HepG2 (cell line): ENCODE data around the gene MOXD1. TPM values are rescaled to one million over a fixed set of nuclear protein-coding genes. Genes with fewer than 3 reads are reported as not detected.

Experiments
- ATAC-seq: fragments of 200-7000 bp; cut with Tn5 transposase; 3 replicates; pipeline ENCODE4 v1.9.1; 2020; ENCODE audit warnings: mild to moderate bottlenecking, moderate library complexity
- BruUV-seq: library from RNA; stranded (reverse); fragments of 400-500 nt; replicated peaks from 2 replicates; lab custom pipeline; 2021; lab: Mats Ljungman, UMichigan
- CTCF ChIA-PET: fragments of 300-600 bp; formaldehyde crosslinking; extraction: SDS; loops from one replicate; lab custom pipeline; 2021; ENCODE audit warnings: low total read pairs, inconsistent platforms, low intra/inter-chr PET ratio; lab: Yijun Ruan, JAX
- POLR2A ChIA-PET: fragments of 350-600 bp; sonication (Branson Sonifier 250); formaldehyde crosslinking; loops from one replicate; lab custom pipeline; 2020; ENCODE audit warnings: antibody characterized with exemption, inconsistent platforms; lab: Yijun Ruan, JAX
- DNase-seq: peaks from one replicate; pipeline ENCODE4 v3.0.0-alpha.2; 2015; ENCODE audit warnings: low spot score
- FAIRE-seq: peaks from 3 replicates; lab custom pipeline; 2011; peaks lifted over from hg19 to GRCh38; lab: Jason Lieb, UNC
- H2AFZ ChIP-seq: one replicate; pipeline ENCODE4 v1.6.1; 2011; ENCODE audit warnings: low read length, inconsistent platforms
- H3K27ac ChIP-seq: fragments of 300-600 bp; 3 replicates; pipeline ENCODE4 v1.8.0; 2011; ENCODE audit warnings: mixed run types, mild to moderate bottlenecking, mixed read lengths, low read length, inconsistent platforms; ENCODE audit not compliant: insufficient read depth; ENCODE audit errors: extremely low read length
- H3K27me3 ChIP-seq, 2 experiments: fragments of 200-600 bp in 1 of 2; 2 replicates in 1 of 2; 3 replicates in 1 of 2; pipeline versions ENCODE4 v1.6.0 to v1.8.0; 2011; ENCODE audit warnings: low read length in 2 of 2, mild to moderate bottlenecking in 2 of 2, moderate library complexity in 2 of 2, inconsistent platforms in 1 of 2; ENCODE audit not compliant: insufficient read depth in 2 of 2, control insufficient read depth in 1 of 2
- H3K36me3 ChIP-seq, 2 experiments: fragments of 200-600 bp in 1 of 2; replicated peaks in 1 of 2; 2 replicates in 1 of 2; 3 replicates in 1 of 2; pipeline versions ENCODE4 v1.5.1 to v1.8.0; 2011; ENCODE audit warnings: low read length in 2 of 2, inconsistent platforms in 1 of 2; ENCODE audit not compliant: insufficient read depth in 2 of 2, control insufficient read depth in 1 of 2
- H3K4me1 ChIP-seq: 2 replicates; pipeline ENCODE4 v1.5.1; 2012; ENCODE audit warnings: low read length, inconsistent platforms; ENCODE audit not compliant: insufficient read depth
- H3K4me2 ChIP-seq: 2 replicates; pipeline ENCODE4 v1.6.0; 2011; ENCODE audit warnings: low read depth, low read length, inconsistent platforms
- H3K4me3 ChIP-seq, 3 experiments: fragments of 200-600 bp in 1 of 3; sonication (generic), shearing (Covaris generic) in 1 of 3; replicated peaks in 1 of 3; 2 replicates each; pipeline ENCODE4 v1.5.1; 2011 to 2016; ENCODE audit warnings: low read length in 3 of 3, inconsistent platforms in 2 of 3, low read depth in 2 of 3, mild to moderate bottlenecking in 2 of 3, control low read depth in 1 of 3, mixed read lengths in 1 of 3; ENCODE audit not compliant: insufficient read depth in 1 of 3
- H3K79me2 ChIP-seq: one replicate; pipeline ENCODE4 v1.6.1; 2011; ENCODE audit warnings: low read length, inconsistent platforms; ENCODE audit not compliant: insufficient read depth
- H3K9ac ChIP-seq: 2 replicates; pipeline ENCODE4 v1.6.0; 2011; ENCODE audit warnings: mild to moderate bottlenecking, low read depth, low read length, inconsistent platforms; ENCODE audit not compliant: insufficient read depth
- H3K9me3 ChIP-seq: 2 replicates; pipeline ENCODE4 v1.5.1; 2012; ENCODE audit warnings: mild to moderate bottlenecking, low read length
- H4K20me1 ChIP-seq: 2 replicates; pipeline ENCODE4 v1.6.0; 2011; ENCODE audit warnings: inconsistent platforms, mild to moderate bottlenecking, low read length, moderate library complexity; ENCODE audit not compliant: insufficient read depth
- CENPT ChIP-seq: sonication (generic); formaldehyde crosslinking; IDR thresholded peaks from 2 replicates; pipeline ENCODE4 v1.8.0; 2022; ENCODE audit warnings: low read depth, mild to moderate bottlenecking, moderate library complexity, missing genetic modification reagents
- FOXM1 ChIP-seq: sonication (generic); formaldehyde crosslinking; IDR thresholded peaks from 2 replicates; pipeline ENCODE4 v1.5.0; 2020; ENCODE audit warnings: missing genetic modification reagents
- GLI4 ChIP-seq: sonication (generic); formaldehyde crosslinking; IDR thresholded peaks from 2 replicates; pipeline ENCODE4 v1.5.1; 2020; ENCODE audit warnings: missing genetic modification reagents, mild to moderate bottlenecking, moderate library complexity, borderline replicate concordance
- HHEX ChIP-seq: IDR thresholded peaks from 2 replicates; pipeline ENCODE4 v1.6.1; 2016; ENCODE audit warnings: control low read depth
- JUNB ChIP-seq: sonication (generic); formaldehyde crosslinking; IDR thresholded peaks from 2 replicates; pipeline ENCODE4 v1.8.0; 2022; ENCODE audit warnings: missing genetic modification reagents, mild to moderate bottlenecking, borderline replicate concordance
- KDM6A ChIP-seq: IDR thresholded peaks from 2 replicates; pipeline ENCODE4 v1.6.1; 2016; ENCODE audit warnings: low read depth
- NFIB ChIP-seq: sonication (generic); formaldehyde crosslinking; IDR thresholded peaks from 2 replicates; pipeline ENCODE4 v1.9.0; 2021; ENCODE audit warnings: missing genetic modification reagents, mild to moderate bottlenecking, borderline replicate concordance
- NR2C2 ChIP-seq: sonication (generic); formaldehyde crosslinking; IDR thresholded peaks from 2 replicates; pipeline ENCODE4 v1.4.0; 2020; ENCODE audit warnings: missing genetic modification reagents, mild to moderate bottlenecking, moderate library complexity, borderline replicate concordance
- PHF5A ChIP-seq: IDR thresholded peaks from one replicate; pipeline ENCODE4 v1.6.1; 2018; ENCODE audit warnings: low read depth, missing genetic modification reagents; ENCODE audit not compliant: unreplicated experiment
- RBFOX2 ChIP-seq: fragments of 200-400 bp; formaldehyde crosslinking; IDR thresholded peaks from 2 replicates; pipeline ENCODE4 v1.6.1; 2017; ENCODE audit warnings: low read depth, mild to moderate bottlenecking, low read length
- RORA ChIP-seq: sonication (generic); formaldehyde crosslinking; IDR thresholded peaks from 2 replicates; pipeline ENCODE4 v1.5.0; 2020; ENCODE audit warnings: mild to moderate bottlenecking, missing genetic modification reagents, moderate library complexity
- SIX1 ChIP-seq: sonication (generic); formaldehyde crosslinking; IDR thresholded peaks from 2 replicates; pipeline ENCODE4 v1.4.0; 2020; ENCODE audit warnings: missing genetic modification reagents, borderline replicate concordance
- SP140L ChIP-seq: sonication (generic); formaldehyde crosslinking; IDR thresholded peaks from 2 replicates; pipeline ENCODE4 v1.4.0; 2020; ENCODE audit warnings: missing genetic modification reagents, borderline replicate concordance
- TOE1 ChIP-seq: sonication (generic); formaldehyde crosslinking; IDR thresholded peaks from 2 replicates; pipeline ENCODE4 v1.4.0; 2020; ENCODE audit warnings: mild to moderate bottlenecking, missing genetic modification reagents
- ZBTB21 ChIP-seq: sonication (generic); formaldehyde crosslinking; IDR thresholded peaks from 2 replicates; pipeline ENCODE4 v1.4.0; 2020; ENCODE audit warnings: missing genetic modification reagents
- ZNF644 ChIP-seq: IDR thresholded peaks from 2 replicates; pipeline ENCODE4 v1.6.1; 2016; ENCODE audit warnings: low read depth
- WGBS: methylation state at CpG from one replicate; pipeline ENCODE4 v1.1.6; 2017; ENCODE audit warnings: low lambda C conversion rate; 5-methylcytosine and 5-hydroxymethylcytosine counted together
- in situ Hi-C: cut with HindIII; loops from 2 replicates; pipeline ENCODE4 v1.10.0; 2017; ENCODE audit warnings: low pct_unique_long_range_greater_than_20kb; ENCODE audit not compliant: extremely low pct_ligation_motif_present
- intact Hi-C: fragments of 100-400 bp; cut with micrococcal nuclease; formaldehyde crosslinking; loops from one replicate; pipeline ENCODE4 v1.10.0; 2022; ENCODE audit not compliant: unreplicated experiment
- polyA plus RNA-seq, 8 experiments: library from polyadenylated mRNA; depleted of rRNA in 3 of 8; stranded (reverse) in 7 of 8; unstranded in 1 of 8; fragments of >200 nt; fragmentation: Illumina TruSeq in 4 of 8; extraction: Trizol in 4 of 8; gene quantifications; 2 replicates each; pipeline versions ENCODE4 v1.2.1 to v1.2.3, GENCODE V29; 2011 to 2016; ENCODE audit warnings: low read depth in 4 of 8, missing spikeins in 1 of 8, mixed read lengths in 1 of 8; ENCODE audit not compliant: insufficient read depth in 1 of 8
- total RNA-seq, 5 experiments: library from RNA; depleted of rRNA; stranded (reverse); fragments of >200 nt; fragmentation: Illumina TruSeq; extraction: Trizol; gene quantifications; 2 replicates each; pipeline ENCODE4 v1.2.3, GENCODE V29; 2016; ENCODE audit warnings: low read depth in 1 of 5
- TF ChIP-seq, protein P1 (sequence below): sonication (generic); formaldehyde crosslinking; IDR thresholded peaks from 2 replicates; pipeline ENCODE4 v1.4.0; 2020; ENCODE audit warnings: mild to moderate bottlenecking, missing genetic modification reagents

The MOXD1 gene
- total and polyA plus RNA-seq, 2 of the 13 experiments (the other 11 are each of a cell fraction or from before 2014, with no cell fraction given): 0.03 TPM; not detected in 1

DNA sequence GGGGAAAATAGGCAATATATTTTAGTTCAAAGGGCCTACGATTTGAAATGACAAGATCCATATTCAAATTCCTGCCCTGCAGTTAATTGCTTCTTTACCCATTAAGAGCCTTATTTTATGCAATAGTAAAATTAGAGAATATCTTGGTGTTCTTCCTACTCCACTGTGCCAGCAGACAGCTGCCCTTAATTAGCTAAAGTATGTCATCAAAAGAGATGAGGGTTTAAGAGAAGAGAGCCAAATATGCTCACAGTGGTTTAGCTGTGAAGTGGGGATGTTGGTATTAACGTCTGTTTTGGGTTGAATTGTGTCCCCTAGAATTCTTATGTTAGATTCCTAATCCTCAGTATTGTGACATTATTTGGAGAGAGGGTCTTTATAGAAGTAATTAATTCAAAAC lies 148.1 kb downstream of the MOXD1 start:
- intact Hi-C loops (no loop called here), in situ Hi-C loops (no loop called here)
- TF ChIP-seq SP140L (CRISPR knock-in tag) (no peak), GLI4 (CRISPR knock-in tag) (no peak), RBFOX2 (no peak), ZNF644 (CRISPR knock-in tag) (no peak), PHF5A (CRISPR knock-in tag) (no peak), NR2C2 (CRISPR knock-in tag) (no peak), RORA (CRISPR knock-in tag) (no peak)
- no peak overlapping the region for H3K4me3 ChIP-seq
- ChIA-PET CTCF (no interaction called here), POLR2A (no interaction called here)
- H3K9me3 ChIP-seq: peaks cover 9% of the 10 kb centered on the region; the same call in 1 of the 2 replicates
- BruUV-seq: no TSS peak
- no peaks in the 10 kb centered on the region for H3K36me3 ChIP-seq
- no peak for FAIRE-seq
- no peak overlapping the region for H3K9ac ChIP-seq
- no peak overlapping the region for H3K4me2 ChIP-seq
- WGBS: 3% methylated on average over 2 of the region's 2 CpGs
- no peak for DNase-seq
- H3K27me3 ChIP-seq: peaks cover 0 to 1% of the 10 kb centered on the region in 2 experiments; a peak in 1 of 5 replicates
- H2AFZ ChIP-seq: no peak overlapping the region
- no peak for ATAC-seq
- no peak overlapping the region for H3K27ac ChIP-seq
- no peaks in the 10 kb centered on the region for H3K4me1 ChIP-seq
- no peaks in the 10 kb centered on the region for H4K20me1 ChIP-seq
- no peaks in the 10 kb centered on the region for H3K79me2 ChIP-seq

DNA sequence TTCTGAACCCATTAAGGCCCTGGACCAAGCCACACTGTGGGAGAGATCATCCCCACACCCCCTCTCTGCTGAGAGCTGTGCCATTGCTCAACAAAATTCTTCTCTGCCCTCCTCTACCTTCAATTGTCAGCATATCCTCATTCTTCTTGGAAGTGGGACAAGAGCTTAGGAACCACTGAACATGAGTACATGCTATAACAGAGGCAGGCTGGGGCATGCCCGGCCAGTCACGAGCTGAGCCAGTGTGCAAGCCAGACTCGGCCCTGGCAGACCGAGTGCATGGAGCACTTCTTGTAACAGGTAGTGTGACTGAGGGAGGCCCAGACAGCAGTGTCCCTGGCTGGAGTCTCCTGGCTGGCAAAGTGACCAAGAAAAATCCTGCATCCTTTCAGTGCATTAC lies 149.2 kb downstream of the MOXD1 start:
- intact Hi-C loops: no loop called here
- no peak overlapping the region for H2AFZ ChIP-seq
- H3K27ac ChIP-seq: no peak overlapping the region
- no peaks in the 10 kb centered on the region for H3K36me3 ChIP-seq
- FAIRE-seq (no peak), DNase-seq (no peak), ATAC-seq (no peak)
- peaks cover 1 to 2% of the 10 kb centered on the region in 2 experiments; a peak in 2 of 5 replicates for H3K27me3 ChIP-seq
- H3K9me3 ChIP-seq: peaks cover 9% of the 10 kb centered on the region; the same call in 1 of the 2 replicates
- no peaks in the 10 kb centered on the region for H4K20me1 ChIP-seq
- WGBS: 26% methylated on average over 4 of the region's 4 CpGs
- CTCF ChIA-PET: no interaction called here
- BruUV-seq: no TSS peak
- no peak overlapping the region for H3K4me3 ChIP-seq
- POLR2A ChIA-PET: no interaction called here
- no peaks in the 10 kb centered on the region for H3K79me2 ChIP-seq
- in situ Hi-C loops: no loop called here
- H3K4me2 ChIP-seq: no peak overlapping the region
- H3K4me1 ChIP-seq: no peaks in the 10 kb centered on the region
- H3K9ac ChIP-seq: no peak overlapping the region
- TF ChIP-seq NFIB (CRISPR knock-in tag) (no peak), SIX1 (CRISPR knock-in tag) (no peak), JUNB (CRISPR knock-in tag) (no peak), HHEX (CRISPR knock-in tag) (no peak), TOE1 (CRISPR knock-in tag) (no peak), ZBTB21 (CRISPR knock-in tag) (no peak), FOXM1 (CRISPR knock-in tag) (no peak), CENPT (CRISPR knock-in tag) (no peak), KDM6A (CRISPR knock-in tag) (no peak)
- TF ChIP-seq, protein P1, sequence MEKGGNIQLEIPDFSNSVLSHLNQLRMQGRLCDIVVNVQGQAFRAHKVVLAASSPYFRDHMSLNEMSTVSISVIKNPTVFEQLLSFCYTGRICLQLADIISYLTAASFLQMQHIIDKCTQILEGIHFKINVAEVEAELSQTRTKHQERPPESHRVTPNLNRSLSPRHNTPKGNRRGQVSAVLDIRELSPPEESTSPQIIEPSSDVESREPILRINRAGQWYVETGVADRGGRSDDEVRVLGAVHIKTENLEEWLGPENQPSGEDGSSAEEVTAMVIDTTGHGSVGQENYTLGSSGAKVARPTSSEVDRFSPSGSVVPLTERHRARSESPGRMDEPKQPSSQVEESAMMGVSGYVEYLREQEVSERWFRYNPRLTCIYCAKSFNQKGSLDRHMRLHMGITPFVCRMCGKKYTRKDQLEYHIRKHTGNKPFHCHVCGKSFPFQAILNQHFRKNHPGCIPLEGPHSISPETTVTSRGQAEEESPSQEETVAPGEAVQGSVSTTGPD (CRISPR knock-in tag): no peak
